Measurements from ENCODE around the gene FMO4. TPM values are rescaled to one million over a fixed set of nuclear protein-coding genes. Genes with fewer than 3 reads are reported as not detected.

The FMO4 gene
- total and polyA plus RNA-seq, 2 of the 13 experiments (the other 11 are each of a cell fraction or from before 2014, with no cell fraction given) = 0.07 to 0.29 TPM

DNA sequence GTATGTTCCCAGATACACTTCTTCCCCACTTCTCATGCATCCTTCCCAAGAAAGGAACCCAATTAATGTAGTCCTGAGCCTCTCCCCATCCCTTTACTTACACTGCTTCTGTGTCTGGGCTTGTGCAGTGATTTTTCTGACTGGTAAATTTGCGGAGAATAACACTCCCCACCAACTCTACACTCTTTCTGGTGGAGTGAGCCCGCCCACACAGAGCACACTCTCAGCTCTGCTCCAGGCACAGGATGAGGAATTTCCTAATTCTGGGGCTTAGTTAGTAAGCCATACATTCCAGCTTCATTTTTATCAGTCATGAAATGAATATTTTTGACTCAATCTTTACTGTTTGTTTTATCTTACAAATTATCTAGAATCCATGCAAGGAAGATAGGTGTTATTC, 38.6 kb downstream of the FMO4 start (continued):
- TF ChIP-seq, protein P1, sequence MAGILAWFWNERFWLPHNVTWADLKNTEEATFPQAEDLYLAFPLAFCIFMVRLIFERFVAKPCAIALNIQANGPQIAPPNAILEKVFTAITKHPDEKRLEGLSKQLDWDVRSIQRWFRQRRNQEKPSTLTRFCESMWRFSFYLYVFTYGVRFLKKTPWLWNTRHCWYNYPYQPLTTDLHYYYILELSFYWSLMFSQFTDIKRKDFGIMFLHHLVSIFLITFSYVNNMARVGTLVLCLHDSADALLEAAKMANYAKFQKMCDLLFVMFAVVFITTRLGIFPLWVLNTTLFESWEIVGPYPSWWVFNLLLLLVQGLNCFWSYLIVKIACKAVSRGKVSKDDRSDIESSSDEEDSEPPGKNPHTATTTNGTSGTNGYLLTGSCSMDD (CRISPR knock-in tag; IDR thresholded peaks at IDR 0.05) = no peak
- no peak for TF ChIP-seq NRL (CRISPR knock-in tag; IDR thresholded peaks at IDR 0.05; ENCODE audit: borderline replicate concordance)
- no peak for TF ChIP-seq ZMYM3 (CRISPR knock-in tag; IDR thresholded peaks at IDR 0.05)
- TF ChIP-seq TCF7 (IDR thresholded peaks at IDR 0.05; ENCODE audit: low read depth) = no peak
- no peak for TF ChIP-seq ATRX (CRISPR knock-in tag; IDR thresholded peaks at IDR 0.05; ENCODE audit: borderline replicate concordance)
- no peak for TF ChIP-seq ZNF451 (CRISPR knock-in tag; IDR thresholded peaks at IDR 0.05)
- no peak for TF ChIP-seq ZNF891 (CRISPR knock-in tag; IDR thresholded peaks at IDR 0.05)
- no peak for TF ChIP-seq NFE2L1 (CRISPR knock-in tag; IDR thresholded peaks at IDR 0.05; ENCODE audit: borderline replicate concordance)
- no peak for TF ChIP-seq SP2 (CRISPR knock-in tag; IDR thresholded peaks at IDR 0.05)
- no peak for TF ChIP-seq ZNF850 (CRISPR knock-in tag; conservative IDR thresholded peaks at IDR 0.05)

DNA sequence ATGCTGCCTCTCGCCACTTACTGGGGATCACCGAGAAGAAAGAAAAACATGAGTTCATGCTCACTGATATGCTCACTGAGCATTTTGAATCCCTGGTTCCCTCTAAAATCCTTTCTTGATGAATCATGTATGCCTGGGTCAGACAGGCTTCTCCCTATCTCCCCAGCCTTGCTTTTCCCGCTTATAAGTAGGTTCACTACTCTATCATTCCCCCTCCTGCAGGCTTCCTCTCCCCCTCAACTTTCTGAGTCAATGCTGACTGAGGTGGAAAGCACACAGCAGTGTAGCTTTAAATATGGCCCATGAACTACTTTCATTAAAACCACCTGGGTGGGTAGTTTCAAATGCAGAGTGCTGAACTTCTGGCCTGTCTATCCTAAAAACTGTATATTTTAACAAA, 41.7 kb downstream of the FMO4 start:
- in situ Hi-C loops (cut with HindIII; ENCODE audit: extremely low pct_ligation_motif_present, low pct_unique_long_range_greater_than_20kb) (no loop called here), intact Hi-C loops (cut with micrococcal nuclease; ENCODE audit: unreplicated experiment) (no loop called here)
- Histone ChIP-seq H3K9me3 (ENCODE audit: low read length) (no peaks in the 10 kb centered on the region), H3K4me3 (replicated peaks in 1 of 3; ENCODE audit: insufficient read depth in 1 of 3, low read depth in 2 of 3, low read length in 3 of 3) (no peak overlapping the region), H4K20me1 (ENCODE audit: insufficient read depth, low read length) (no peaks in the 10 kb centered on the region), H3K4me1 (ENCODE audit: insufficient read depth, low read length) (no peaks in the 10 kb centered on the region), H3K79me2 (ENCODE audit: insufficient read depth, low read length) (no peaks in the 10 kb centered on the region), H3K9ac (ENCODE audit: insufficient read depth, low read depth, low read length) (no peak overlapping the region), H3K27ac (ENCODE audit: extremely low read length, insufficient read depth, low read length) (no peak overlapping the region), H3K36me3 (replicated peaks in 1 of 2; ENCODE audit: control insufficient read depth in 1 of 2, insufficient read depth in 2 of 2, low read length in 2 of 2) (no peaks in the 10 kb centered on the region), H2AFZ (ENCODE audit: low read length) (no peak overlapping the region), H3K4me2 (ENCODE audit: low read depth, low read length) (no peak overlapping the region), H3K27me3 (ENCODE audit: control insufficient read depth in 1 of 2, insufficient read depth in 2 of 2, low read length in 2 of 2) (no peaks in the 10 kb centered on the region)
- FAIRE-seq = no peak
- no peak for ATAC-seq
- ChIA-PET CTCF (ENCODE audit: low intra/inter-chr PET ratio, low total read pairs) (no interaction called here), POLR2A (no interaction called here)
- WGBS (ENCODE audit: low lambda C conversion rate) = 40% methylated on average over 3 of the region's 3 CpGs
- no TSS peak for BruUV-seq (replicated peaks)
- no peak for DNase-seq (ENCODE audit: low spot score)
- no peak for TF ChIP-seq KMT2B (CRISPR knock-in tag; IDR thresholded peaks at IDR 0.05)
- TF ChIP-seq, protein P2, sequence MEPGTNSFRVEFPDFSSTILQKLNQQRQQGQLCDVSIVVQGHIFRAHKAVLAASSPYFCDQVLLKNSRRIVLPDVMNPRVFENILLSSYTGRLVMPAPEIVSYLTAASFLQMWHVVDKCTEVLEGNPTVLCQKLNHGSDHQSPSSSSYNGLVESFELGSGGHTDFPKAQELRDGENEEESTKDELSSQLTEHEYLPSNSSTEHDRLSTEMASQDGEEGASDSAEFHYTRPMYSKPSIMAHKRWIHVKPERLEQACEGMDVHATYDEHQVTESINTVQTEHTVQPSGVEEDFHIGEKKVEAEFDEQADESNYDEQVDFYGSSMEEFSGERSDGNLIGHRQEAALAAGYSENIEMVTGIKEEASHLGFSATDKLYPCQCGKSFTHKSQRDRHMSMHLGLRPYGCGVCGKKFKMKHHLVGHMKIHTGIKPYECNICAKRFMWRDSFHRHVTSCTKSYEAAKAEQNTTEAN (CRISPR knock-in tag; conservative IDR thresholded peaks at IDR 0.05) = no peak
- TF ChIP-seq HNF4A (CRISPR knock-in tag; IDR thresholded peaks at IDR 0.05) = no peak
- TF ChIP-seq ZNF460 (CRISPR knock-in tag; IDR thresholded peaks at IDR 0.05; ENCODE audit: borderline replicate concordance) = no peak
- TF ChIP-seq FOXA1 (IDR thresholded peaks at IDR 0.05) = no peak
- no peak for TF ChIP-seq FOXA1 (CRISPR knock-in tag; IDR thresholded peaks at IDR 0.05)
- TF ChIP-seq, protein P3, sequence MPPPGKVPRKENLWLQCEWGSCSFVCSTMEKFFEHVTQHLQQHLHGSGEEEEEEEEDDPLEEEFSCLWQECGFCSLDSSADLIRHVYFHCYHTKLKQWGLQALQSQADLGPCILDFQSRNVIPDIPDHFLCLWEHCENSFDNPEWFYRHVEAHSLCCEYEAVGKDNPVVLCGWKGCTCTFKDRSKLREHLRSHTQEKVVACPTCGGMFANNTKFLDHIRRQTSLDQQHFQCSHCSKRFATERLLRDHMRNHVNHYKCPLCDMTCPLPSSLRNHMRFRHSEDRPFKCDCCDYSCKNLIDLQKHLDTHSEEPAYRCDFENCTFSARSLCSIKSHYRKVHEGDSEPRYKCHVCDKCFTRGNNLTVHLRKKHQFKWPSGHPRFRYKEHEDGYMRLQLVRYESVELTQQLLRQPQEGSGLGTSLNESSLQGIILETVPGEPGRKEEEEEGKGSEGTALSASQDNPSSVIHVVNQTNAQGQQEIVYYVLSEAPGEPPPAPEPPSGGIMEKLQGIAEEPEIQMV (CRISPR knock-in tag; IDR thresholded peaks at IDR 0.05; ENCODE audit: low read depth) = no peak
- TF ChIP-seq AGO1 (IDR thresholded peaks at IDR 0.05; ENCODE audit: low read depth, low read length, poor library complexity, severe bottlenecking) = no peak
- no peak for TF ChIP-seq ZNF816 (CRISPR knock-in tag; IDR thresholded peaks at IDR 0.05; ENCODE audit: borderline replicate concordance)
- no peak for TF ChIP-seq SRSF1 (optimal IDR thresholded peaks at IDR 0.05; ENCODE audit: low read depth, low read length)
- TF ChIP-seq ZNF747 (CRISPR knock-in tag; IDR thresholded peaks at IDR 0.05; ENCODE audit: borderline replicate concordance) = no peak
- no peak for TF ChIP-seq ZNF761 (CRISPR knock-in tag; conservative IDR thresholded peaks at IDR 0.05)
- no peak for TF ChIP-seq EED (CRISPR knock-in tag; IDR thresholded peaks at IDR 0.05)
- no peak for TF ChIP-seq ZNF253 (CRISPR knock-in tag; IDR thresholded peaks at IDR 0.05; ENCODE audit: borderline replicate concordance)

Data from HepG2 (cell line).